SHP77 treated with DMSO at 0.1 percent for 48 hours (cell line): Measurements from ENCODE around the gene FGF2.
"Not testable (repeated sequence)": the region's sequence is repeated elsewhere in the genome, so short reads cannot be mapped to it uniquely, and the experiment has no call there.

Source experiments
- DNase-seq: peaks from one replicate; lab custom pipeline; 2025; lab: John Stamatoyannopoulos, UW

FGF2 gene

GRCh38 chr4:122812823-122813222 lies 13.8 kb upstream of the FGF2 start:
- not testable (repeated sequence) for DNase-seq

- DNase-seq, result no peak
These were observed 12.2 kb upstream of the FGF2 start for GRCh38 chr4:122814426-122814825.

- DNase-seq, result no peak
These were observed 11.4 kb upstream of the FGF2 start for GRCh38 chr4:122815248-122815647.

- DNase-seq, result no peak
These were observed 10.2 kb upstream of the FGF2 start for GRCh38 chr4:122816476-122816875.

- no peak for DNase-seq
These were observed 6.8 kb upstream of the FGF2 start for GRCh38 chr4:122819708-122820449.

- DNase-seq, result no peak
These were observed 5.5 kb upstream of the FGF2 start for GRCh38 chr4:122821092-122821491.

GRCh38 chr4:122822466-122822865 lies 4.2 kb upstream of the FGF2 start:
- DNase-seq, result no peak

- DNase-seq, result no peak
These were observed 3.2 kb upstream of the FGF2 start for GRCh38 chr4:122823476-122823875.

- DNase-seq, result no peak
These were observed 2.0 kb upstream of the FGF2 start for GRCh38 chr4:122824616-122825015.

GRCh38 chr4:122826079-122826527 lies 528 bp upstream of the FGF2 start:
- DNase-seq, result no peak

GRCh38 chr4:122827258-122827878 lies 737 bp downstream of the FGF2 start:
- DNase-seq, result no peak

GRCh38 chr4:122827879-122828601 lies 1.4 kb downstream of the FGF2 start:
- no peak for DNase-seq

GRCh38 chr4:122830426-122831095 lies 3.9 kb downstream of the FGF2 start:
- no peak for DNase-seq

- no peak for DNase-seq
These were observed 5.0 kb downstream of the FGF2 start for GRCh38 chr4:122831515-122832196.

- DNase-seq, result no peak
These were observed 6.1 kb downstream of the FGF2 start for GRCh38 chr4:122832732-122833131.

GRCh38 chr4:122833999-122834398 lies 7.4 kb downstream of the FGF2 start:
- DNase-seq, result no peak

- DNase-seq, result no peak
These were observed 10.3 kb downstream of the FGF2 start for GRCh38 chr4:122836941-122837340.

GRCh38 chr4:122838034-122838433 lies 11.4 kb downstream of the FGF2 start:
- no peak for DNase-seq

GRCh38 chr4:122842392-122842791 lies 15.8 kb downstream of the FGF2 start:
- DNase-seq, result no peak

- no peak for DNase-seq
These were observed 16.4 kb downstream of the FGF2 start for GRCh38 chr4:122842984-122843531.

GRCh38 chr4:122844391-122844790 lies 17.8 kb downstream of the FGF2 start:
- not testable (repeated sequence) for DNase-seq

- DNase-seq, result no peak
These were observed 18.4 kb downstream of the FGF2 start for GRCh38 chr4:122845066-122845465.
